ENCODE measurements around the gene GJB2. TPM values are rescaled to one million over a fixed set of nuclear protein-coding genes. Genes with fewer than 3 reads are reported as not detected.

The GJB2 gene
- total RNA-seq, 1 donor from 2014 or later, result not detected

GRCh38 chr13:20142023-20142926, 50.5 kb downstream of the GJB2 start:
- no peak for DNase-seq (ENCODE audit: low read depth in 2 of 2)

- no peak for DNase-seq (ENCODE audit: low read depth in 2 of 2)
Observed at GRCh38 chr13:20141238-20142022, 51.3 kb downstream of the GJB2 start.

GRCh38 chr13:20140487-20140886, 52.3 kb downstream of the GJB2 start:
- DNase-seq (ENCODE audit: low read depth in 2 of 2), result no peak

- no peak for DNase-seq (ENCODE audit: low read depth in 2 of 2)
Observed at GRCh38 chr13:20137875-20138274, 54.9 kb downstream of the GJB2 start.

Other genes with a start within 250 kb of the GJB2 start
- gene ZMYM2, start 234.2 kb downstream of the GJB2 start, total RNA-seq, result 34.5 and 47.3 TPM in 2 replicates
- under 0.01 TPM in 2 replicates for gene GJA3, start 31.9 kb downstream of the GJB2 start, total RNA-seq
- gene GJB6, start 39.4 kb upstream of the GJB2 start, total RNA-seq, result not detected in 2 replicates